ENCODE data around the gene CORO2A.

The CORO2A gene

GRCh38 chr9:98159301-98159700, 33.1 kb downstream of the CORO2A start:
- DNase-seq (ENCODE audit: low read depth, low spot score) = no peak
- no peak overlapping the region for H3K4me3 ChIP-seq (ENCODE audit: low read depth, low read length)
- ChIA-PET CTCF (no interaction called here), POLR2A (no interaction called here)
- no peak for TF ChIP-seq CTCF (IDR thresholded peaks at IDR 0.05; ENCODE audit: insufficient read depth, low read length, missing control alignments)

- POLR2A ChIA-PET = no interaction called here
- TF ChIP-seq CTCF (IDR thresholded peaks at IDR 0.05; ENCODE audit: insufficient read depth, low read length, missing control alignments) = no peak
These were observed 34.2 kb downstream of the CORO2A start for GRCh38 chr9:98158071-98158831.

DNA sequence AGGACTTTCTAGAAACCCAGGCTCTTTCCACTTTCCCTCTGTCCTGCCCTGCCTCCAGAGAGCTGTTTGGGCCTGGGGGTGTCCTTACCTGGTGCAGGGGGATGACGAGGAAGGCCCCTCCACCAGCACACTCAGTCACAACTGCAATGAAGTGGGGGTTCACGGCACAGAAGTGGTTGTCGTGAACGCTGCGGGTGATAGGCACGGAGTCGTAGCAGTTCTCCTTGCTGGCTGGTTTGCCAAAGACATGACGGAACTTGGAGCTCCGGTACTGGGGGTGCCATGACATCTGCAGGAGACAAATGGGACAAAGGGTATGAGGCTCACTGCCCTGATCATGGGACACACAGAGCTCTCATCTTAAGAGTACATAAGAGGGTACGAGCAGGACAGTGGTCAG, 35.1 kb downstream of the CORO2A start:
- no peak for DNase-seq (ENCODE audit: low read depth, low spot score)
- ChIA-PET POLR2A (no interaction called here), CTCF (interaction anchor here (1.4 kb wide), 1 partner anchor 21 kb away, joined by 3 read pairs; no protein-coding TSS in a partner anchor)
- H3K4me3 ChIP-seq (ENCODE audit: low read depth, low read length) = no peak overlapping the region
- TF ChIP-seq CTCF (IDR thresholded peaks at IDR 0.05; ENCODE audit: insufficient read depth, low read length, missing control alignments) = no peak

More at GRCh38 chr9:98158071-98158831, 34.2 kb downstream of the CORO2A start:
- CTCF ChIA-PET = interaction anchor here (1.4 kb wide), 1 partner anchor 20 kb away, joined by 3 read pairs; no protein-coding TSS in a partner anchor
- DNase-seq (ENCODE audit: low read depth, low spot score) = no peak
- H3K4me3 ChIP-seq (ENCODE audit: low read depth, low read length) = no peak overlapping the region

DNA sequence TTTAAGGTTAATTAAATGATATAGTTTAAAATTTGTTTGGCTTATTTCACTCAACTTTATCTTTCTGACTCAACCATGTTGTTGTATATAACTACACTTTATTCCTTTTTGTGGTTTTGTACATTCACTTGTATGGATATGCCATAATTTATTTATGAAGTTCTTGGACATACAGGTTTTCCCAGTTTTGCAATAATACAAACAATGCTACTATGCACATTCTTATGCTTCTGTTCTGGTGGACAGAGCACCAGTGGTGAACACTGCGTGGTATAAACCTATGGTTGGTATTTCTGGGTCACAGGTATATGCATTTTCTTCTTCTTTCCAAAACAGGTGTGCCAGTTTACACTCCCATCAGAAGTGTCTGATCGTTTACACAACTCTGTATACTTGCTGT, 37.8 kb downstream of the CORO2A start:
- TF ChIP-seq CTCF (IDR thresholded peaks at IDR 0.05; ENCODE audit: insufficient read depth, low read length, missing control alignments) = no peak
- CTCF ChIA-PET = no interaction called here

GRCh38 chr9:98152526-98152925, 39.9 kb downstream of the CORO2A start:
- CTCF ChIA-PET = interaction anchor here (0.7 to 0.9 kb wide), 2 partner anchors 9 to 79 kb away, joined by 3 read pairs; no protein-coding TSS in a partner anchor
- POLR2A ChIA-PET = no interaction called here
- no peak overlapping the region for H3K4me3 ChIP-seq (ENCODE audit: low read depth, low read length)
- TF ChIP-seq CTCF (IDR thresholded peaks at IDR 0.05; ENCODE audit: insufficient read depth, low read length, missing control alignments) = no peak
- no peak for DNase-seq (ENCODE audit: low read depth, low spot score)

More for the DNA sequence above, 37.8 kb downstream of the CORO2A start:
- POLR2A ChIA-PET = no interaction called here
- DNase-seq (ENCODE audit: low read depth, low spot score) = no peak
- no peak overlapping the region for H3K4me3 ChIP-seq (ENCODE audit: low read depth, low read length)

- POLR2A ChIA-PET = no interaction called here
- no peak overlapping the region for H3K4me3 ChIP-seq (ENCODE audit: low read depth, low read length)
- DNase-seq (ENCODE audit: low read depth, low spot score) = no peak
- TF ChIP-seq CTCF (IDR thresholded peaks at IDR 0.05; ENCODE audit: insufficient read depth, low read length, missing control alignments) = no peak
- CTCF ChIA-PET = no interaction called here
These were observed 41.7 kb downstream of the CORO2A start for GRCh38 chr9:98150721-98151120.
